NCI-H187 treated with DMSO at 0.1 percent for 48 hours (cell line): Measurements from ENCODE around the gene LIPE.

ENCODE experiments used
- DNase-seq: peaks from one replicate; lab custom pipeline; 2025; lab: John Stamatoyannopoulos, UW

LIPE gene

DNA sequence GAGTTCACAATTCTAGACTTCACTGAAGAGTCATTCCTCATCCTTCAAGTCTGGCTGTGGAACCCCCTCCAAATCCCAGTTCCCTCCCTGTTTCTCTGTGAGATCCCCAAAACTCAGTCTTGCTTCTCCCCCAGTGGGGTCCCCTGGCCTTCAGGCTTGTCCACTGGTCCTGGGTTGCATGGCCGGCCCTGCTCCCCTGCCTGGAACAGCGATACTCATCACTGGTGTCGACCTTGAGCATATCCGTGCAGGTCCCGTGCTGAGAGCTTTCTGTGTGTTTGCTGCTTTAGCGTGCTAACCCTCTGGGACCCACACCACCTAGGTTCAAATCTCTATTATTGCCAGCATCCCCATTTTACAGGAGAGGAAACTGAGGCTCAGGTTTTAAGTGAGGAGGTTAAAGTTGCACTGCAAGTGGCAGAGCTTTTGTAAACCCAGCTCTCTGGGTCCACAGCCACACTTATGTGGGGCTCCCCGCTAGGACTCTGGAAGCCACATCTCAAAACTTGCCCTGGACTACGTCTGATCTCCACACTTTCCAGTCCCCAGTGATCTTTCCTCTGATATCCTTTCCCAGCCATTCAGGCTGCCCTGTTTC lies 15.5 kb downstream of the LIPE start:
- no peak for DNase-seq

DNA sequence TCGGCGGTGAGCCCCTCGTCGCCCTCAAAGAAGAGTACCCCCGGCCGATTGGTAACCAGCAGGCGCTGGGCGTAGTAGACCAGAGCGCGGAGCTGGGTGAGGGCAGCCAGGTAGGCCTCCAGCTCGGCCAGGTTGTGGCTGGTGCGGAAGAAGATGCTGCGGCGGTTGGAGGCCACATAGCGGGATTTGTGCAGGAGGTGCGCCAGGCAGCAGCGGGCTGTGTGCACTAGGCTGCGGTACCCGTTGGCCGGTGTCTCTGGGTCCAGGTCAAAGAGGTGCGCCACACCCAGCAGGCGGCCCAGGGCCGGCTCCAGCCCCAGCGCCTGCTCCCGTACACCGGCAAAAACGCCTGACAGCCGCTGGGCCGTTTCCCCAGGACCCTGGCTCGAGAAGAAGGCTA lies 16.8 kb downstream of the LIPE start:
- DNase-seq, result no peak

DNA sequence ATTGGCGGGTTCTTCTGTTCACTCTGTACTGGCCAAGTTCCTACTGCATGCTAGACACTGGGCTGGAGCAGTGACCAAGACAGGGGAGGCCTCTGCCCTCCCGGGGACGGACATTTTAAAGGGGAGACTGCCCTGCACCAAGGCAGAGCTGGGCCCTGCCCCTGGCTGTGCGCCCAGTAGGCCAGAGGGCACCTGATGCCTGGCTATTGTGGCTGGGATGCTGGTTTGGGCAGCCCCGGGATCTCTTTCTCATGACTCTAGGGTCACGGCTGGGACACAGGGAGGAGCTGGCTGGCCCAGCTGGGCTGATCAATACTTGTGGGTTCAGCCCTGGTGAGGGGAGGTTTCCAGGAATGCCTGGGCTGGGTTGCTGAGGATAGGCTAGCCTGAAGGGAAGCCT lies 17.7 kb downstream of the LIPE start:
- no peak for DNase-seq

DNA sequence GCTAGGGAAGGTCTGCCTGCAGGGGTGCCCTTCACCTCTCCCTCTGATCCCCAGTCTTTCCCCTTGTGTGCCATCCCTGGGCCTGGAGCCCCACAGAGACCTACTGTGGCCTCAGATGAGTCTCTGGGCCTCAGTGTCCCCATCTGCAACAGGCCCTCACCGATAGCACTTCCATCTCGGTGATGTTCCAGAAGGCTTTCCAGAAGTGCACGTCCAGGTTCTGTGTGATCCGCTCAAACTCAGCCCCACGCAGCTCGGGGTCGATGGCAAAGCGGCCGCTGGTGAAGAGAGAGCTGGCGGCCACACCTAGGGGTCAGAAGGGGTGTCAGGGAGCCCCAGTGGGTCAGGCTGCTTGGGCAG lies 19.4 kb downstream of the LIPE start:
- DNase-seq, result no peak

DNA sequence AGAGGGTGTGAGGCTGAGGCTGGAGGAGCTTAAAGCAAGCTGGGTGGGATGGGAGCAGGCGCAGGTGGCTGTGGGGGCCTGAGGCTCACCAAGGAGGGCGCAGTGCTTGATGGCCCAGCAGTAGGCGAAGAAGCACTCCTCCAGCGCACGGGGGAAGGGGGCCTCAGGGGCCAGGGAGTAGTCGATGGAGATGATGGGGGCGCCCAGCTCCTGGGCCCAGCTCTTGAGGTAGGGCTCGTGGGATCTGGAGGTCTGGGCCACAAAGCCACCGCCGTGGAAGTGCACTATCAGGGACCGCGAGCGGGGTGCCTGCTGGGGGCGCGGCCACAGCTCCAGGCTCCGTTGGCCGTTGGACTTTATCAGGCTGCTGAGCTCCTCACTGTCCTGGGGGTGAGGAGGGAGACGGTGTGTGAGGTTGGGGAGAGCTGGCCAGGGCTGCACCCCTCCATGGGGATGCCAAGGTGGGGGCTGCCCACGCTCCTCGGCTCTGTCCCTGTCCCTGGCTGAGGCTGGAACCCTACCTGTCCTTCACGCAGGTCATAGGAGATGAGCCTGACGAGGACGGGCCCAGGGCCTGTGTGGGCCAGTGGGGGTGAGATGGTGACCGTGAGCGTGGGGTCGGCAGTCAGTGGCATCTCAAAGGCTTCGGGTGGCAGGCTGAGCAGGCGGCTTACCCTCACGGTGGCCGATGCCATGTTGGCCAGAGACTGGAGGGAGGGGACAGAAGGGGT lies 19.9 kb downstream of the LIPE start:
- no peak for DNase-seq

DNA sequence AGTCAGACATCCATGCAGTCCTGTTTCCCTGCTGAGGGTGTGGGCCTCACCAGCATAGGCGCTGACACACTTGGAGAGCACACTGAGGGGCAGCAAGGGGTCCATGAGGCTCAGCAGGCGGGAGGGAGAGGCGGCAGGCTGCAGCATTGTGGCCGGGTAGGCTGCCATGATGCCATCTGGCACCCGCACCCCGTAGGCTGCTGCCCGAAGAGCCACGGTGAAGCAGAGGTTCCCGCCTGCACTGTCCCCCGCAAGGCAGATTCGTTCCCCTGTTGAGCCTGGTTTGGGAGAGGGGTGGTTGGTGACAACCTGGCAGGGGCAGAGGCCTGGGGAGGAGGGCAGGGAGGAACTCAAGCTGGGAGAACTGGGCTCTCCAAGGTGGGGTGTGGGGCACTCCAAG lies 21.1 kb downstream of the LIPE start:
- no peak for DNase-seq

DNA sequence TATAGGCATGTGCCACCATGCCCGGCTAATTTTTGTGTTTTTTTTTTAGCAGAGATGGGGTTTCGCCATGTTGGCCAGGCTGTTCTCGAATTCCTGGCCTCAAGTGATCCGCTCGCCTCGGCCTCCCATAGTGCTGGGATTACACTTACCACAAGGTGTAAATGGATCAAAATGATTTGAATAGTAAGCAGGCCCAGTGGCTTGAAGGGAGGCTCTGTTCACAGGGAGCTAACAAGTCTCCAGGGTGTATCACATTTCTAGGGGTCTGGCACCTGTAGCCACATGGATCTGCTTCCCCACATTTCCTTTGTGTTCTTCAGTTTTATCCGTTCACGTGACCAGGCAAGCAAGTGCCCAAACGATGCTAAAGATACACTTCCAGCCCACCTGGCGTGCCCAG lies 23.6 kb downstream of the LIPE start:
- DNase-seq, result no peak

DNA sequence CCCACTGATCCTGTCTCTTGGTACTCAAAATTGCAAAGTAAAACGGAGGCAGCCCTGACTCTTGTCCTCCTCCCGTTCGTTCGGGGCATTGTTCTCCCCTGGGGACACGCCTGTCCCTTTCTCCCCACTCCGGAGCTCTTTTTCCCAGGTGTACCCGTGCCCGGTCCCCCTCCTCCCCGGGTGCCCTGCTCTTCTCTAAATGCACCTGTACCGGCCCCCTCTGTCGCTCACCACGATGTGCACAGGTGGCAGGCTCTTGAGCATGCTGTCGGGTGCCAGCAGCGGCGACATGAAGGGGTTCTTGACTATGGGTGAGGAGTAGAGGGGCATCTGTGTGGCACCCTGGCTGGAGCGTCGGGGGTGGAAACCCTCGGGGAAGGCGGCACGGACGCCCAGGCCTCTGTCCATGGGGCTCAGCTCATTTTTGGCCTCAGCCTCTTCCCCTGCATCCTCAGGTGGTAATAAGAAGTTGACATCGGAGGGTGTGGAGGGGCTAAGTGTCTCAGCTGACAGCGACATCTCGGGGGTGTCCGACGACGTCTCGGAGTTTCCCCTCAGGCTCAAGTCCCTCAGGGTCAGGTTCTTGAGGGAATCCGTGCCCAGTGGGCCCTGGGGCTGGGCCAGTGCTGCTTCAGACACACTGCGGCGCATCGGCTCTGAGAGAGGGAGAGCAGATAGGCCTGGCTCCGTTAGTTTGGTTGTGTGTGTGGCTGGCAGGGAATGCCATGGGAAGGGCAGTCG lies 24.6 kb downstream of the LIPE start:
- no peak for DNase-seq

DNA sequence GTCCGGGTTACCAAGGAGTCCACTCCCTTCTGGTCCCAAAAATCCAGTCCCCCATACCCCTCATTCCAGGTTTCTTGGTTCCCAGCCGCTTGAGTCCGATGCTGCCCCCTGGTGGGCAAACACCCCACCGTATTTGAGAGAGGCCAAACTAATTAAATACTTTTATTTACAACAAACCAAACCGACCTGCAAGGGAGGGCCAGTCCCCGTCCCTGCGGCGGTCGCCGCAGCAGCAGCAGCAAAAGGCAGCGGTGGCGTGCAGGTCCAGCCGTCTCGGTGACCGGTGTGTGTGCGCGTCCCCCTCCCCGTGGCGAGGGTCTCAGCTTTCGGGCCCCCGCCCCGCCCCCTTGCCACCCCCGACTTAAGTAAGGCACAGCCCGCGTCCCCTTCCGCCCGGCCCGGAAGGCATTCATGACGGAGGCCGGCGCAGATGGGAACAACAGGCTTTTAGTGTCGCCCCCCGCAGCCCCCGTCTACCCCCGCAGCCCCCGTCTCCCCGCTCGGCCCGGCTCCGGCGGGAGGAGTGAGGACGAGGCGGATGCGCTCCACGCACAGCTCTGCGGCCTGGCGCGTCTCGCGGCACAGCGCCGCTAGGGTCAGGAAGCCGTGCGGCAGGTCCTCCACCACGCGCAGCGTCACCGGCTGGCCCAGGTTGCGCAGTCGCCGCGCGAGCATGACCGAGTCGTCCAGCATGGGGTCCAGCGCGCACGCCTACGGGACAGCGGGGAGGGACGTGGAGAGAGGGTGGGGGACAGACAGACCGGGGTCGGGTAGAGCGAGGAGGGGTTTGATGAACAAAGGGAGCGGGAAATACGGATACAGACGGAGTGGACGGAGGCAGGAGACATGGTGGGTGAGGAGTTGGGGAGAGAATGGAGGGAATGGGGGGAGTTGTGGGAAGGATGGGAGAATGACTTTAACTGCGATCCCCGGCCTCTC lies 25.6 kb downstream of the LIPE start:
- no peak for DNase-seq

DNA sequence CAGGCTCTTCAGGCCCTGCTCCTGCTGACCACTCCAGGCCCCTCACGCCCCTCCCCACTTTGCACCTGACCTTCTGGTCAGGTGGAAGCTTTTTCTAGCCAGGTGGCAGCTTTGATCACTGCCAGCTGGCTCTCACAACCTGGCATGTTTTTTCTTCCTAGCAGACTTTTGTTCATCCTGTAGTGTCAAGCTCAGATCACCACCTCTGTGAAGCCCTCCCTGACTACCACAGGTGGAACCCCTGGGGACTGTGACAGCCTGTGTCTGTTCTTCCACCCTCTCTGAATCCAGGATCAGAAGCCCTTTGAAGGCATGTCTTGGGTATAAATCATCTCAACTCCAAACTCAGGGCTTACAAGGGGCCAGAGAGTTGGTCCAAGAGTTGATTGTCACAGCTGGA lies 26.8 kb downstream of the LIPE start:
- no peak for DNase-seq

DNA sequence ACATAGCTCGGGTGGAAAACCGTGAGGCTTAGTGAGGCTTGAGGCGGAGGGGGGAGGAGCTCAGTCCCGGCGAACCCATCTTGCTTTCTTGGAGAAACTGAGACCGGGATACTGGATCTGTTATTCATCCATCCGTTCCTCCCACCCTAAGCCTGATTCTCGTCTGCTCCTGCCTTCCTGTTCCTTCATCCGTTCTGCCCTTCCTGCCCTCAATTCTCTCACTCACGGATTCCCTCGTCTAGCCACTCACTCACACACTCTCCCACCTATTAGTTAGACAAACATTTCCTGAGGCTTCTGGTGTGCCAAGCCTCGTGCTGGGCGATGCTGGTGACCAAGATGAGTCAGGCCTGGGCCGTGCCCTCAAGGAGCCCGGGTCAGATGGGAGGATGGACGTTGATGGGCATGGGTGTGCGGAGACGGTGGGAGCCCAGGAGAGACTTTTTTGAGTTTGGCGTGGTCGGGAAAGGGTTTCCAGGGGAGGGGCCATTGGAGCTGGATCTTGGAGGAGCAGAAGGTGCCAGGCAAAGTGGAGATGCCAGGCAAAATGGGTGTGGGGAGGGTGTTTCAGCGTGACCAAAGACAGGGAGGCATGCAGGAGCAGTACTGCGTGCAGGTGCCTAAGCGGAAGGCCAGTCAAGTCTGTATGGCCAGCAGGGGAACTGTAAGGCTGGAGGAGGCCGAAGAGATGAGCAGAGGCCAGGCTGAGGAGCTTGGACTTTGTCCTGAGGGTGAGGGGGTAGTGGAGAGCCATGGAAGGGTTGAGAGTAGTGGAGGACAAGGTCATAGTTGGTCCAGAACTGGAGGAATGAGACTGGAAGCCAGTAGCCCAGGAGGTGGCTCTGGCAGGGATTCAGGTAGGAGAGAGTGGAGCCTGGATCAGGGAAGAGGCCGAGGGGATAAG lies 29.7 kb downstream of the LIPE start:
- no peak for DNase-seq

DNA sequence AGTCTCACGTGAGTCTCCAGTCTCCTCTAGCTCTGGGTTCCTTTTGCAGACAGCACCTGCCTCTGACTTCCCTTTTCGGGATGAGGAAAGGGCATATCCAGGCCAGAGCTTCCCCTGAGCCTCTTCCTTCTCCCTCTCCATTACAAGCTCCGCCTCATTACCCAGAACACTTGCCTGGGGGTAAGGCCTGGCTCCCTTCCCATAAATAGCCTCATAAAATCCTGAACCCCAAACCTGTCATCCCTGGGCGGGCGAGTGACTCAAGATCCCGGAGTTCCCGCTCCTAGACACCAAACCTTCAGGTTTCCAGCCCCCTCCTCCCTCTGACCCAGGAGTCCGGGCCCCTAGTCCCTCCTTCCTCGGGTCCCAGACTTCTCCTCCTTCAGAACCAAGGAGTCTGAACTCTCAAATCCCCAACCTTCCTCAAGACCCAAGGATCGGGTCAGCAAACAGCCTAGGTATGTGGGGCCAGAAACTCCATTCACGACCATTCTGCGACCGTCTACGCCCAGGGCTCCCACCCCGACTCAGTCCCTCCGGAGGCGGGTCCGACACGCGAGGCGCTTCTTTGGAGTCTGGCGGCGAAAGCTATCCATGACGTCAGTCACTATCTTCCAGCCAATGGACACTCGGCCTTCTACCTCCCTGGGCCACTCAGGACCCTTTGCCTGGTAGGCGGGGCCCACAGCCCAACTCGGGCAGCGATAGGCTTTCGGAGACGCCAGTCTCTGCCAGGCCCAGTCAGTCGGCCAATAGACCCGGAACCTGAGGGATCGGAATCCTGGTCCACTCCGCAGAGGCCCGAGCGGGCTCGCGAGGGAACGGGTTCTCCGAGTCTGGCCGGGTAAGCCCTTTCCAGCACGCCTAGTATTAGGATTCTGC lies 30.6 kb downstream of the LIPE start:
- DNase-seq, result peak; percentile 84

DNA sequence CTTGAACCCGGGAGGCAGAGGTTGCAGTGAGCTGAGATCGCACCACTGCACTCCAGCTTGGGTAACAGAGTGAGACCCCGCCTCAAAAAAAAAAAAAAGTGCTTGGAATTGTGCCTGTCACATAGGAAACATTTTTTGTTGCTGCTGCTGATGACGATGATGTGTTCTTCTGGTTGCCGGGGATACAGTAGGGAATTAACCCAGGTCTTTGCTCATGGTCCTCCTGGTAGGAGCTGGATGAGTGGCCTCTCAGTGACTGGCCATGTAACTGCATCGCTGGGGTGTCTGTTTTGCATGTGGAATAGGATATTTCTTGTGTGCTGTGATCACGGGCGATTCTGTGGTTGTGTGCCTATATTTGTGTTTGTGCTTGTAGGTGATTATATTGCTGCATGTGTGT lies 32.4 kb downstream of the LIPE start:
- DNase-seq, result no peak

DNA sequence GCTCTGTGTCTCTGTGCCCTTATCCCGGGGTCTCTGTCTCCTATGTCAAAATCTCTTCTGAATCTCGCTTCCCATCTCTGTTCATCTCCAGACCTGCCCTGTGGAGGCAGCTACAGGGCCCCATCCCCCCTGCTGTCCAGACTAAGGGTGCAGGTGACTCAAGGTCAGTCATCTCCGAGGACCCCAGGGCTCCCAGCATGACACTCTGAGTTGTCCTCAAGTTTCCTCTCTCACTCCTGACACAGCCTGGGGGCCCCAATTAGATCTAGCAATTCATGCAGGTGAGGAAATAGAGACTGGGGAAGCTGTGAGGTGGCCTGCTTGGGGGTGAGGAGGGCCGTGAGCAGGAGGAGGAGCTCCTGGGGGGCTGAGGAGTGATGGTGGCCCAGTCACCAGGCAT lies 35.0 kb downstream of the LIPE start:
- no peak for DNase-seq

DNA sequence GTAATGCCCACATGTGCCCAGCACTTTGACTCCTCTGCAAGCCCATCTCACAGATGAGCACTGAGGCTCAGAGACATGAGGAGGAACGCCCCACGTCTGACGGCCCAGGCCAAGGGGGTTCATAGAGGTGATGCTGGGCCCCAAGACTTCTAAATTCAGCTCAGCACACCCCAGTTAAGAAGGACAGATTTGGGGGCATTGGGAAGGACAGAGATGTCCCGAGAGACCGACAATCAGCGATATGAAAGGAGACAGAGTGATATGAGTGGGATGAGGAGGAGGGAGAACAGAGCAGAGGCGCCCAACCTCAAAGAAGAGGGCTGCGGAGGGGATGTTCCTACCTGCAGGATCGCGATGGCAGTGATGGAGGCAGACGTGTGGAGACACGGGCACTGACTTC lies 37.3 kb downstream of the LIPE start, which contains the start of gene CNFN:
CNFN (minus strand) TSS at position 399 of the 400 bp plus-strand sequence. CDS start 1,260 bp downstream, outside the sequence.
- no peak for DNase-seq

DNA sequence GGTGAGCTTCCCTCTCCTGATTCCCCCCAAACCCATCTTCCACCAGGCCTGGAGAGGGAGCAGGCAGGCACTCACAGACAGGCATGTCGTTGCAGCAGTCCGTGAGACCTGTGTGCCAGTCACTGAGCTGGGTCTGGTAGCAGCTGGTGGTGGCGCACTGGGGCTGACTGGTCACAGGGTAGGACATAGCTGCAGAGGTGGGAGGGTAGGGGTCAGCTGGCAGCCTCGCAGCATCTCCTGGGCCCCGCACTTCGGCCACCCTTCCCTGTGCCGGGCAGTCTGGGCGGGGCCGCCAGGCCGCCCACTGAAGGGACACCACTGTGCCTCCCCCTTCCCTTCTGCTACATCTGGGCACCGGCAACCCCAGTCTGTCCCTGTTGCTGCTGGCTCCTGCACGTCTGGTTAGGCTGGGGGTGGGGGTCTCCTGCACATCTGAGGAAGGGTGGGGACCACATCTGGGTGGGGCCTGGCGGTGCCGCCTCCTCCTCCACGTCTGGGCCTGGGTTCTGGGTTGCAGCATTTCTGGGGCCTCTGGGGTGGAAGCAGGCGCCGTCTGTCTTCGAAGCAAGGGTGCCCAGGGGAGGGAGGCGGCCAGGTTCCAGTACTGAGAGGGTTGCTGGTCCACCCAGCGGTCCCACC lies 38.2 kb downstream of the LIPE start:
- DNase-seq, result no peak

DNA sequence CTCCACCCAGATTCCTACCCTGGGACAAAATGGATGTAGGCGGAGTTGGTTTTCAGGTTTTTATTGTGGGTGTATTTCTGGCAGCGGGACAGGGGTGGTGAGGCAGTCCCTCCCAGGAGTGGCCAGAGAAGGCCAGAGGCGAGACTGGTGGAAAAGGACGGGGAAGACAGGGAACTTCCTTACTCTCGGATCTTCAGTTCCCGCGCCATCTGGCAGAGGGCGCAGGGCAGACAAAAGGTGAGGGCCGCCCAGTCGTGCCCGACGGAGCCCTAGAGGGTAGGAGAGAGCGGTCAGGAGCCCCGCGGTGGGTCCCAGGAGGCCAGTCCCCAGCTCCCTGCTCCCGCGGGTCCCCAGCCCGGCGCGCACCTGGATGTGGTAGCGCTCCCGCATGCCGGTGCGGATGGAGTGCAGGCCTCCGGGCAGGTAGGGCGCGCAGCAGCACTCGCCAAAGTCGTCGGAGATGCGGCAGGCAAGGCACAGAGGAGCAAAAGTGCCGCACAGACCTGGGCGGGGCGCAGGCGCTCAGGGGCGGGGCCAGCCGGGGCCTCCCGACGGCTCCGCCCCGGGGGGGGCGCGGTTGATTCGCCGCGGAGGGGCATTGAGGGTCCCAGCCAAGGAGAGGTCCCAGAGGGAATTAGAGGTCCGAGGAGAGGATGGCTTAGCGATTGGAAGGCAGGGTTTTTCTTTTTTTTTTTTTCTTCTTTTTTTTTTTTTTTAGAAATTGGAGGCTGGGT lies 40.0 kb downstream of the LIPE start:
- peak; percentile 36 for DNase-seq

DNA sequence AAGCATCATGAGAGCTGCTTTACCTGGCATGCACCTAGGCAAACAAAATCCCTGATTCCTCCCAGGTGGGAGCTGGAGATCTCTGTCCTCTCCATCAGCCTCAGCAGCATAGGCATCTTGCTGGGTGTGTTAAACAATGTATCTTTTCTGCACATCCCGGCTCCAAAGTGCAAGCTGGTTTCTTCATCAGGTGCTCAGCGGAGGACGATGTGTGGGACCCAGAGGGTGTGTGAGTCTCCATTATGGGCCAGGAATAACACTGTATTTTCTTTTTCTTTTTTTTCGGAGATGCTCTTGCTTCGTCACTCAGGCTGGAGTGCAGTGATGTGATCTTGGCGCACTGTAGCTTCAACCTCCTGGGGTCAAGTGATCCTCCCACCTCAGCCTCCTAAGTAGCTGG lies 47.0 kb downstream of the LIPE start:
- no peak for DNase-seq
